Measurements from ENCODE around the gene LRFN4.

DNA sequence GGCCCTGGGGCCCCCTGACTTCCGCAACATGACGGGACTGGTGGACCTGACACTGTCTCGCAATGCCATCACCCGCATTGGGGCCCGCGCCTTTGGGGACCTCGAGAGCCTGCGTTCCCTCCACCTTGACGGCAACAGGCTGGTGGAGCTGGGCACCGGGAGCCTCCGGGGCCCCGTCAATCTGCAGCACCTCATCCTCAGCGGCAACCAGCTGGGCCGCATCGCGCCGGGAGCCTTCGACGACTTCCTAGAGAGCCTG is 992 bp downstream of the LRFN4 start:
- no peak for TF ChIP-seq TCF7L2 (IDR thresholded peaks at IDR 0.05; ENCODE audit: low read depth, low read length)
- TF ChIP-seq, protein P1, sequence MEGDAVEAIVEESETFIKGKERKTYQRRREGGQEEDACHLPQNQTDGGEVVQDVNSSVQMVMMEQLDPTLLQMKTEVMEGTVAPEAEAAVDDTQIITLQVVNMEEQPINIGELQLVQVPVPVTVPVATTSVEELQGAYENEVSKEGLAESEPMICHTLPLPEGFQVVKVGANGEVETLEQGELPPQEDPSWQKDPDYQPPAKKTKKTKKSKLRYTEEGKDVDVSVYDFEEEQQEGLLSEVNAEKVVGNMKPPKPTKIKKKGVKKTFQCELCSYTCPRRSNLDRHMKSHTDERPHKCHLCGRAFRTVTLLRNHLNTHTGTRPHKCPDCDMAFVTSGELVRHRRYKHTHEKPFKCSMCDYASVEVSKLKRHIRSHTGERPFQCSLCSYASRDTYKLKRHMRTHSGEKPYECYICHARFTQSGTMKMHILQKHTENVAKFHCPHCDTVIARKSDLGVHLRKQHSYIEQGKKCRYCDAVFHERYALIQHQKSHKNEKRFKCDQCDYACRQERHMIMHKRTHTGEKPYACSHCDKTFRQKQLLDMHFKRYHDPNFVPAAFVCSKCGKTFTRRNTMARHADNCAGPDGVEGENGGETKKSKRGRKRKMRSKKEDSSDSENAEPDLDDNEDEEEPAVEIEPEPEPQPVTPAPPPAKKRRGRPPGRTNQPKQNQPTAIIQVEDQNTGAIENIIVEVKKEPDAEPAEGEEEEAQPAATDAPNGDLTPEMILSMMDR (IDR thresholded peaks at IDR 0.05), result no peak
- TF ChIP-seq POLR2AphosphoS5 (IDR thresholded peaks at IDR 0.05; ENCODE audit: low read depth, low read length), result 0 out of 2 replicates have a peak, but pooled peaks have one; percentile 35
- no peak for TF ChIP-seq REST (IDR thresholded peaks at IDR 0.05; ENCODE audit: insufficient read depth in 1 of 2, low read depth in 2 of 2, low read length in 1 of 2)
